GM12872 (cell line): ENCODE measurements around the gene LRIG1.

Experiments
- TF ChIP-seq, protein P1 (sequence below): IDR thresholded peaks from 3 replicates; pipeline ENCODE4 v1.5.1; 2011; ENCODE audit warnings: low read depth, mild to moderate bottlenecking, low read length, moderate library complexity; ENCODE audit not compliant: insufficient read depth

LRIG1 gene

GRCh38 chr3:66385066-66385465 lies 115.8 kb downstream of the LRIG1 start:
- TF ChIP-seq, protein P1, sequence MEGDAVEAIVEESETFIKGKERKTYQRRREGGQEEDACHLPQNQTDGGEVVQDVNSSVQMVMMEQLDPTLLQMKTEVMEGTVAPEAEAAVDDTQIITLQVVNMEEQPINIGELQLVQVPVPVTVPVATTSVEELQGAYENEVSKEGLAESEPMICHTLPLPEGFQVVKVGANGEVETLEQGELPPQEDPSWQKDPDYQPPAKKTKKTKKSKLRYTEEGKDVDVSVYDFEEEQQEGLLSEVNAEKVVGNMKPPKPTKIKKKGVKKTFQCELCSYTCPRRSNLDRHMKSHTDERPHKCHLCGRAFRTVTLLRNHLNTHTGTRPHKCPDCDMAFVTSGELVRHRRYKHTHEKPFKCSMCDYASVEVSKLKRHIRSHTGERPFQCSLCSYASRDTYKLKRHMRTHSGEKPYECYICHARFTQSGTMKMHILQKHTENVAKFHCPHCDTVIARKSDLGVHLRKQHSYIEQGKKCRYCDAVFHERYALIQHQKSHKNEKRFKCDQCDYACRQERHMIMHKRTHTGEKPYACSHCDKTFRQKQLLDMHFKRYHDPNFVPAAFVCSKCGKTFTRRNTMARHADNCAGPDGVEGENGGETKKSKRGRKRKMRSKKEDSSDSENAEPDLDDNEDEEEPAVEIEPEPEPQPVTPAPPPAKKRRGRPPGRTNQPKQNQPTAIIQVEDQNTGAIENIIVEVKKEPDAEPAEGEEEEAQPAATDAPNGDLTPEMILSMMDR, result no peak

DNA sequence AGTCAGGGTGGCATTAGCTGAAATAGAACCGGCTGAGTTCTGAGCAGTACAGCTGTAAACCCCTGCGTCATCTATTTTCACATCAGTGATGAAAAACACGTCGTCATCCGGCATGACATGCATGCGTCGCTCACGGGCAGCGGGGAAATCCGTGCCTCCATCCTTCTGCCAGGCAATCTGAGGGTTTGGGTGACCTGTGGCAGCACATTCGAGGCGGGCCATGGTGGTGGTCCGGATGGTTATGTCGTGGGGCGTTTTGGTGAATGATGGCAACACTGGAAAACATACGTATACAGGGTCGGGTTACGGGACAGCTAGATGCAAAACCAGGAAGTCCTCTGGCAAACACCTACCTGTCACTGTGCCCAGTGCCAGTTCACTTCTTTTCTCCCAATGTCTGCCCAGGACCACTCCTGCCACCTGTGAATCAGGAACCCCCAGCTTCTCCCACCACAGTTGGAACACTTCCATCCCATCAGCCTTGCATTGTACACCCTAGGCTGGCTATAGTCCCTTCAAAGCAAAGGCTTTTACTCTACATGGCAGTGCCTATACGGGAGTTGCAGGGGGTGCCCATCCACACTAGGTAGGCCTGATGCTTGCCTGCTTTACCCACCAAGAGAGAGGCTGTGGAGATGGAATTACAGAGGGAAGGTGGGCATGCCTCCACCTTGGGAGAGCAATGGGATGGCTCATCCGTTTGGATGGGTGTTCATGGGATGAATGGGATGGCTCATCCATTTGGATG lies 116.7 kb downstream of the LRIG1 start:
- TF ChIP-seq, protein P1, result no peak

GRCh38 chr3:66383023-66383422 lies 117.8 kb downstream of the LRIG1 start:
- TF ChIP-seq, protein P1, result no peak

DNA sequence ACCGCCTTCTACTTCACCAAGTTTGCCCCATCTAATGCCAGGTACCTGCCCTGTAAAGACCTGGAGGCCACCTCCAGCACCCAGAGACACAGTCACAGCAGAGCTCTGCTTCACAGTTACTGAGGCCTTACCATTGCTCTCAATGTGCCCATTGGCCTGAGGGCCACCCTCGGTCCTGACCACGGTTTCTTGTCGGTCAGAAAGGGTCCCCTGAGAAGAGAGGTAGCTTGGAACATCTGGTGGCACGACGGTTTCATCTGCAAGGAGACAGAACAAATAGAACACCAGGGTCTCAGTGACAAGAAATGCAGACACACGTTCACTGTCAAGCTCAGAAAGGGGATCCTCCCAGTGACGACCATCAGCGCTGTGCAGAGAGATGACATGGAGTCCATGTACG lies 118.7 kb downstream of the LRIG1 start:
- TF ChIP-seq, protein P1, result no peak

GRCh38 chr3:66381626-66382025 lies 119.2 kb downstream of the LRIG1 start:
- TF ChIP-seq, protein P1, result no peak

GRCh38 chr3:66380200-66380932 lies 120.5 kb downstream of the LRIG1 start:
- TF ChIP-seq, protein P1, result no peak

- TF ChIP-seq, protein P1, result no peak
Observed at GRCh38 chr3:66379565-66379964, 121.3 kb downstream of the LRIG1 start.
